ENCODE data around the gene RASGEF1C.
"Not testable (repeated sequence)": the region's sequence is repeated elsewhere in the genome, so short reads cannot be mapped to it uniquely, and the experiment has no call there.

RASGEF1C gene

GRCh38 chr5:180090098-180090768, 118.8 kb downstream of the RASGEF1C start (continued):
- TF ChIP-seq ZNF518A (tag by site-specific recombination; conservative IDR thresholded peaks at IDR 0.05; ENCODE audit: low read depth) (no peak), ZFHX2 (tag by site-specific recombination; conservative IDR thresholded peaks at IDR 0.05) (peak; percentile 97), WT1 (tag by site-specific recombination; IDR thresholded peaks at IDR 0.05) (0 out of 2 replicates have a peak, but pooled peaks have one; percentile 8), SP3 (tag by site-specific recombination; IDR thresholded peaks at IDR 0.05) (peak; percentile 87), ZNF48 (tag by site-specific recombination; IDR thresholded peaks at IDR 0.05) (no peak), ZSCAN18 (tag by site-specific recombination; IDR thresholded peaks at IDR 0.05) (no peak), ZNF426 (tag by site-specific recombination; IDR thresholded peaks at IDR 0.05) (no peak), ZNF10 (tag by site-specific recombination; IDR thresholded peaks at IDR 0.05) (peak; percentile 50), SP2 (tag by site-specific recombination; IDR thresholded peaks at IDR 0.05) (peak; percentile 87), ZNF292 (tag by site-specific recombination; IDR thresholded peaks at IDR 0.05; ENCODE audit: borderline replicate concordance, low read depth) (no peak), ZNF169 (tag by site-specific recombination; IDR thresholded peaks at IDR 0.05) (no peak), ZNF184 (tag by site-specific recombination; IDR thresholded peaks at IDR 0.05) (no peak), ZBTB17 (tag by site-specific recombination; IDR thresholded peaks at IDR 0.05) (peak; percentile 85), GLIS2 (tag by site-specific recombination; IDR thresholded peaks at IDR 0.05) (peak; percentile 98), ZNF626 (tag by site-specific recombination; IDR thresholded peaks at IDR 0.05) (no peak), ZNF433 (tag by site-specific recombination; IDR thresholded peaks at IDR 0.05; ENCODE audit: low read depth) (no peak), ZBTB10 (tag by site-specific recombination; IDR thresholded peaks at IDR 0.05) (peak; percentile 84), ZBTB49 (tag by site-specific recombination; IDR thresholded peaks at IDR 0.05; ENCODE audit: low read depth) (no peak), ZNF747 (tag by site-specific recombination; IDR thresholded peaks at IDR 0.05) (no peak), ZNF596 (tag by site-specific recombination; IDR thresholded peaks at IDR 0.05) (no peak)
- TF ChIP-seq, protein P1, sequence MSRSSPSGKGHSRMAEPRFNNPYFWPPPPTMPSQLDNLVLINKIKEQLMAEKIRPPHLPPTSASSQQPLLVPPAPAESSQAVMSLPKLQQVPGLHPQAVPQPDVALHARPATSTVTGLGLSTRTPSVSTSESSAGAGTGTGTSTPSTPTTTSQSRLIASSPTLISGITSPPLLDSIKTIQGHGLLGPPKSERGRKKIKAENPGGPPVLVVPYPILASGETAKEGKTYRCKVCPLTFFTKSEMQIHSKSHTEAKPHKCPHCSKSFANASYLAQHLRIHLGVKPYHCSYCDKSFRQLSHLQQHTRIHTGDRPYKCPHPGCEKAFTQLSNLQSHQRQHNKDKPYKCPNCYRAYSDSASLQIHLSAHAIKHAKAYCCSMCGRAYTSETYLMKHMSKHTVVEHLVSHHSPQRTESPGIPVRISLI (tag by site-specific recombination; IDR thresholded peaks at IDR 0.05) = peak; percentile 94

DNA sequence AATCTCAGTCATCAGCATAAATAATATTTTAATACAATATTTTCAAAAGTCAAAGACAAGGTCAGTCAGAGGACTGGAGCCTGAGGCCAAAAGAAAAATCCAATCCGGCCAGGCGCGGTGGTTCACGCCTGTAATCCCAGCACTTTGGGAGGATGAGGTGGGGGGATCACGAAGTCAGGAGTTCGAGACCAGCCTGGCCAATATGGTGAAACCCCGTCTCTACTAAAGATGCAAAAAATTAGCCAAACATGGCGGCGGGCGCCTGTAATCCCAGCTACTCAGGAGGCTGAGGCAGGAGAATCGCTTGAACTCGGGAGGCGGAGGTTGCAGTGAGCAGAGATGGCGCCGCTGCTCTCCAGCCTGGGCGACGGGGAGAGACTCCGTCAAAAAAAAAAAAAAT, 119.4 kb downstream of the RASGEF1C start:
- H3K4me3 ChIP-seq (ENCODE audit: low read depth, low read length); H3K27ac ChIP-seq (ENCODE audit: extremely low read depth, low read depth, low read length); H3K4me1 ChIP-seq (ENCODE audit: control insufficient read depth, insufficient read depth, low read length); H3K36me3 ChIP-seq (ENCODE audit: control insufficient read depth in 2 of 2, insufficient read depth in 1 of 2, low read length in 2 of 2); H3K9me3 ChIP-seq (ENCODE audit: control insufficient read depth, insufficient read depth, low read depth, low read length): not testable (repeated sequence)
- ChIA-PET CTCF (interaction anchor here (0.6 to 2.4 kb wide), 3 partner anchors 9 to 15 kb away, joined by 3 to 9 read pairs (median 5); no protein-coding TSS in a partner anchor), POLR2A (interaction anchor here (1.5 kb wide), 1 partner anchor 18 kb away, joined by 3 read pairs; the partner anchor contains the start of gene RNF130)
